Gastroesophageal sphincter (tissue), 3 donors: ENCODE data around the gene PCDHGC4.

Source experiments
- POLR2A ChIP-seq, 2 donors: fragments of 450-650 bp; IDR thresholded peaks; one replicate each; pipeline ENCODE4 v1.6.1; 2017; ENCODE audit warnings: antibody characterized with exemption in 2 of 2, mild to moderate bottlenecking in 2 of 2, moderate library complexity in 1 of 2
- TF ChIP-seq, protein P1 (sequence below), 4 experiments: fragments of 200-600 bp in 2 of 4; fragments of 450-650 bp in 2 of 4; sonication (generic) in 1 of 4; IDR thresholded peaks; one replicate each; pipeline ENCODE4 v1.5.1; 2017 to 2019; ENCODE audit warnings: antibody characterized with exemption in 4 of 4, mild to moderate bottlenecking in 2 of 4, moderate library complexity in 2 of 4

GRCh38 chr5:141490271-141490670 is 5.4 kb downstream of the PCDHGC4 start:
- TF ChIP-seq, protein P1, sequence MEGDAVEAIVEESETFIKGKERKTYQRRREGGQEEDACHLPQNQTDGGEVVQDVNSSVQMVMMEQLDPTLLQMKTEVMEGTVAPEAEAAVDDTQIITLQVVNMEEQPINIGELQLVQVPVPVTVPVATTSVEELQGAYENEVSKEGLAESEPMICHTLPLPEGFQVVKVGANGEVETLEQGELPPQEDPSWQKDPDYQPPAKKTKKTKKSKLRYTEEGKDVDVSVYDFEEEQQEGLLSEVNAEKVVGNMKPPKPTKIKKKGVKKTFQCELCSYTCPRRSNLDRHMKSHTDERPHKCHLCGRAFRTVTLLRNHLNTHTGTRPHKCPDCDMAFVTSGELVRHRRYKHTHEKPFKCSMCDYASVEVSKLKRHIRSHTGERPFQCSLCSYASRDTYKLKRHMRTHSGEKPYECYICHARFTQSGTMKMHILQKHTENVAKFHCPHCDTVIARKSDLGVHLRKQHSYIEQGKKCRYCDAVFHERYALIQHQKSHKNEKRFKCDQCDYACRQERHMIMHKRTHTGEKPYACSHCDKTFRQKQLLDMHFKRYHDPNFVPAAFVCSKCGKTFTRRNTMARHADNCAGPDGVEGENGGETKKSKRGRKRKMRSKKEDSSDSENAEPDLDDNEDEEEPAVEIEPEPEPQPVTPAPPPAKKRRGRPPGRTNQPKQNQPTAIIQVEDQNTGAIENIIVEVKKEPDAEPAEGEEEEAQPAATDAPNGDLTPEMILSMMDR (IDR thresholded peaks at IDR 0.05), result no peak
- TF ChIP-seq POLR2A (IDR thresholded peaks at IDR 0.05), result no peak
